Fibroblast of lung (primary cell): ENCODE data around the gene SP140L.
A peak's percentile ranks its signal among the peaks of the same experiment; 100 is the strongest.

Experiments used
- EZH2 ChIP-seq: IDR thresholded peaks from 2 replicates; pipeline ENCODE4 v1.5.1; 2012; ENCODE audit warnings: low read length, control low read depth, mild to moderate bottlenecking; ENCODE audit errors: missing control alignments
- TF ChIP-seq, protein P1 (sequence below), 2 donors: IDR thresholded peaks in 1 of 2; conservative IDR thresholded peaks in 1 of 2; 1 replicate in 1 of 2; 2 replicates in 1 of 2; pipeline ENCODE4 v1.5.1; 2011 to 2012; ENCODE audit warnings: low read length in 2 of 2, control low read depth in 1 of 2, inconsistent platforms in 1 of 2, low read depth in 1 of 2, mild to moderate bottlenecking in 1 of 2

DNA sequence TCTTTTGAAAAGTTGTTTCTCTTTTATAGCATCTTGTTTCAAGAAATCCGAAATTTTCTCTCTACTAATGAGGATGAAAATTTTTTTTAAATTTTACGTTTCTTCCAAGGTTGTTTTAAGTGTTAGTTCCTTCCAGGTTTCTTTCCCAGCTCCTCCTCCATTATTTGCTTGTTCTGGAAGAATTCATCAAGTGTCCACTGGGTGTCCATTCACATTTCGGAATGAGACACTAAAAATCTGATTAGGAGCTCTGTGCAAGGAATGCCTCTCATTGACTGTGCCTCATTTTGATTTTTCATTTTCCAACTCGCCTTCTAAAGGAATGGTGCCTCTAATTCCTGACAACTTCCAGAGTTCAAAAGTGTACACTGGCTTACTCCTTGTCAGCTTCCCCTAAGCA lies 95.2 kb downstream of the SP140L start:
- TF ChIP-seq, protein P1, sequence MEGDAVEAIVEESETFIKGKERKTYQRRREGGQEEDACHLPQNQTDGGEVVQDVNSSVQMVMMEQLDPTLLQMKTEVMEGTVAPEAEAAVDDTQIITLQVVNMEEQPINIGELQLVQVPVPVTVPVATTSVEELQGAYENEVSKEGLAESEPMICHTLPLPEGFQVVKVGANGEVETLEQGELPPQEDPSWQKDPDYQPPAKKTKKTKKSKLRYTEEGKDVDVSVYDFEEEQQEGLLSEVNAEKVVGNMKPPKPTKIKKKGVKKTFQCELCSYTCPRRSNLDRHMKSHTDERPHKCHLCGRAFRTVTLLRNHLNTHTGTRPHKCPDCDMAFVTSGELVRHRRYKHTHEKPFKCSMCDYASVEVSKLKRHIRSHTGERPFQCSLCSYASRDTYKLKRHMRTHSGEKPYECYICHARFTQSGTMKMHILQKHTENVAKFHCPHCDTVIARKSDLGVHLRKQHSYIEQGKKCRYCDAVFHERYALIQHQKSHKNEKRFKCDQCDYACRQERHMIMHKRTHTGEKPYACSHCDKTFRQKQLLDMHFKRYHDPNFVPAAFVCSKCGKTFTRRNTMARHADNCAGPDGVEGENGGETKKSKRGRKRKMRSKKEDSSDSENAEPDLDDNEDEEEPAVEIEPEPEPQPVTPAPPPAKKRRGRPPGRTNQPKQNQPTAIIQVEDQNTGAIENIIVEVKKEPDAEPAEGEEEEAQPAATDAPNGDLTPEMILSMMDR (conservative IDR thresholded peaks at IDR 0.05 in 1 of 2, IDR thresholded peaks at IDR 0.05 in 1 of 2; ENCODE audit: low read depth in 1 of 2, low read length in 2 of 2), result peak in 1 of 2 donors; percentile 6
- TF ChIP-seq EZH2, result no peak
